GM12864 (cell line): ENCODE results near the gene DEUP1.
A peak's percentile ranks its signal among the peaks of the same experiment; 100 is the strongest.

Experiments used
- DNase-seq: peaks from one replicate; pipeline ENCODE4 v3.0.0-alpha.2; 2011; ENCODE audit warnings: low read depth
- H3K4me3 ChIP-seq: 2 replicates; pipeline ENCODE4 v1.5.1; 2011; ENCODE audit warnings: mild to moderate bottlenecking, low read depth, low read length, control low read depth
- TF ChIP-seq, protein P1 (sequence below): IDR thresholded peaks from 2 replicates; pipeline ENCODE4 v1.5.1; 2011; ENCODE audit warnings: low read depth, mild to moderate bottlenecking, moderate library complexity, low read length, control low read depth, inconsistent platforms; ENCODE audit errors: missing control alignments

The DEUP1 gene

DNA sequence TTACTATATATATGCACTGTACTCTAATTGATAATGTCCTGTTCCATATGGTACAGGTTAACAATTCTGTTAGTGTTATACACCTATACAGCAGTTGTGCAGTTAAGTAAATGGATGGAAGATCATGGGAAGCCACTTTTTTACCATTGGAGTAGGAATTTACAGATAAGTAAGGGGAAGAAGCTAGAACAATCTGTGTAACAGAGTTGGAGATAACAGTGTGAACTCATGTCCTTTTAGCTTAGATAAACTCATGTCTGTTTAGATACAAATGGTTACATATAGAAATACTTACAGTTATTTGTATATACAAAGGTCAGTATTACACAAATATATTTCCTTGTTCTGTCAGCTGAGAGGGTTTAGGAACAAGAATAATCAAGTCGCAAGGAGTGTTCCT, 6.8 kb upstream of the DEUP1 start:
- H3K4me3 ChIP-seq = no peak overlapping the region
- TF ChIP-seq, protein P1, sequence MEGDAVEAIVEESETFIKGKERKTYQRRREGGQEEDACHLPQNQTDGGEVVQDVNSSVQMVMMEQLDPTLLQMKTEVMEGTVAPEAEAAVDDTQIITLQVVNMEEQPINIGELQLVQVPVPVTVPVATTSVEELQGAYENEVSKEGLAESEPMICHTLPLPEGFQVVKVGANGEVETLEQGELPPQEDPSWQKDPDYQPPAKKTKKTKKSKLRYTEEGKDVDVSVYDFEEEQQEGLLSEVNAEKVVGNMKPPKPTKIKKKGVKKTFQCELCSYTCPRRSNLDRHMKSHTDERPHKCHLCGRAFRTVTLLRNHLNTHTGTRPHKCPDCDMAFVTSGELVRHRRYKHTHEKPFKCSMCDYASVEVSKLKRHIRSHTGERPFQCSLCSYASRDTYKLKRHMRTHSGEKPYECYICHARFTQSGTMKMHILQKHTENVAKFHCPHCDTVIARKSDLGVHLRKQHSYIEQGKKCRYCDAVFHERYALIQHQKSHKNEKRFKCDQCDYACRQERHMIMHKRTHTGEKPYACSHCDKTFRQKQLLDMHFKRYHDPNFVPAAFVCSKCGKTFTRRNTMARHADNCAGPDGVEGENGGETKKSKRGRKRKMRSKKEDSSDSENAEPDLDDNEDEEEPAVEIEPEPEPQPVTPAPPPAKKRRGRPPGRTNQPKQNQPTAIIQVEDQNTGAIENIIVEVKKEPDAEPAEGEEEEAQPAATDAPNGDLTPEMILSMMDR = no peak
- DNase-seq = no peak

DNA sequence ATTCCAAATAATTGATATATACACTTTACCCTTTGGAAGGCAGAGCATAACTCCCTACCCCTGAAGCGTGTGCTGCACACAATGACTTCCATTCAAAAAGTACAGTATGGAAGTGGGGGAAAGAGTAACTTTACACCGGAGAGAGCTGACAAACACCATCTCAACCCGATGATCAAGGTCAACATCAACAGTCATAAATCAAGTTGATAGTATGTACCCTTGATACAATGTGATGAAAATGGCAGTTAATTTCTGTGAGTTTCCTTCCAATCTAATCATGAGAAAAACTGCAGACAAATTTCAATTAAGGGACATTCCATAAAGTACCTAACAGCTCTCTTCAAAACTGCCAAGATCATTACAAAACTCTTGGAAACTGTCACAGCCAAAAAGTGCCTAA, 6.0 kb upstream of the DEUP1 start:
- TF ChIP-seq, protein P1 = no peak
- no peak overlapping the region for H3K4me3 ChIP-seq
- DNase-seq = no peak

DNA sequence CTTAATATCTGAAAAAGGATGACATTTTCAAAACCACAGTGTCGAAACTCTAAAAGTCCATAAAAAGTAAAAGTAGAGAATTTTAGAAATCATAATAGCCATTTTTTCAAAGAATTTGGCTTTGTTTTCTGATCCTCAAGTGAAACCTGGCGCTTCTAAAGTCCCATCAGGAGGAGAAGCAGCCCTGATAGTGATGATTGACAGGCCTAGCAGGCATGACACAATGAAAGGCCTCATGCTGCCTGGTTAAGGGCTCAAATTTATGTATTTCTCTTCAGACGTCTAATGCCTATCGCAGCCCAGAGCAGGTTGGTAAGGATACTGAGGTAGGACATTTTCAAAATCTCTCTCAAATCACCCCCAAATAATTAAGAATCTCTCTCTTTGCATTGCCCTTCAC, 3.9 kb upstream of the DEUP1 start:
- no peak for DNase-seq
- H3K4me3 ChIP-seq = no peak overlapping the region
- TF ChIP-seq, protein P1 = no peak

DNA sequence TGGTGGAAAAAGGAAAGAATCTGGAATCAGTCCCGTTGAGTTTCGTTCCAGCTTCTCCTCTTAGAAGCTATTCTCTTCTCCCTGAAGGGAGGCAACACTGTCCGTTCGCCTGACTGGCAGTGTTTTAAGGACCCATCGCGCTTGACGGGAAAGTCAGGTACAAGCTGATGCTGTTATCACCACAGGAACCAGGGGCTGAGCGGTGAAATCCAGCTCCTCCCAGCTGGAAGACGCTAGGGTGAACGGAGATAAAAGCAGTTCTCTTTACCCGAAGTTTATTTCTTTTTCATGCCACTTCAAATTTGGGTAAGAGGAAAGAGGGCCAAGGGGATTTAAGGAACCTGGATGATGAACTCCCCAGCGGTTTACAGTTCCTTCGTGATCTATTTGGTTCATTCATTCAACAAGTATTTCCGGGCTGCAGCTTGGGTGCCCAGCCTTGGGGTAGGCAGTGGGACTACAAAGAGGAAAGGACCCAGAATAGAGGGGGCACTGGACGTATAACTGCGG, 551 bp upstream of the DEUP1 start:
- DNase-seq = no peak
- peak overlapping the region; percentile 8 for H3K4me3 ChIP-seq
- TF ChIP-seq, protein P1 = no peak

DNA sequence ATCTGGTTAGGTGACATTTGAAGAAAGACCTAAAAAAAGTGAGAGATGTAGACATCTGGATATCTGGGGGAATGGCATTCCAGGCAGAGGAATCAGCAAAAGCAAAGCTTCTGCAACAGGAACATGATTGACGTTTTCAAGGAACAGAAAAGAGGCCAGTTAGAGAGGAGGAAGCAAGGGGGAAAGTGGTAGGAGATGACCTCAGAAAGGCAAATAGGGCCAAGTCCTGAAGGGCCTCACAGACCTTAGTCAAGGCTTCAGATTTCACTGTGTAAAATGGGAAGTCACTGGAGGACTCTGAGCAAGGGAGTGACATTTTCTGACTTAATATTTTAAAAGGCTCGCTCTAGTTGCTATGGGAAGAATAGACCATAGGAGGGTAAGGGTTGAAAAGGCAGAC, 9.7 kb downstream of the DEUP1 start:
- TF ChIP-seq, protein P1 = no peak
- no peak for DNase-seq
- H3K4me3 ChIP-seq = no peak overlapping the region

DNA sequence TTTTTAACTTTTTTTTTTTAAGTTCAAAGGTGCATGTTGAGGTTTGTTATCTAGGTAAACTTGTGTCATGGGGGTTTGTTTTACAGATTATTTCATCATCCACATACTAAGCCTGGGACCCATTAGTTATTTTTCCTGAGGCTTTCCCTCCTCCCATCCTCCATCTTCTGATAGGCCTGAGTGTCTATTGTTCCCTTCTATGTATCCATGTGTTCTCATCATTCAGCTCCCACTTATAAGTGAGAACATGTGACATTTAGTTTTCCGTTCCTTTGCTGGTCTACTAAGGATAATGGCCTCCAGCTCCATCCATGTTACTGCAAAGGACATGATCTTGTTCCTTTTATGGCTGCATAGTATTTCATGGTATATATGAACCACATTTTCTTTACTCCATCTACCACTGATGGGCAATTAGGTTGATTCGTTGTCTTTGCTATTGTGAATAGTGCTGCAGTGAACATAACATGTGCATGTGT, 14.4 kb downstream of the DEUP1 start:
- DNase-seq = no peak
- H3K4me3 ChIP-seq = no peak overlapping the region
- TF ChIP-seq, protein P1 = no peak

DNA sequence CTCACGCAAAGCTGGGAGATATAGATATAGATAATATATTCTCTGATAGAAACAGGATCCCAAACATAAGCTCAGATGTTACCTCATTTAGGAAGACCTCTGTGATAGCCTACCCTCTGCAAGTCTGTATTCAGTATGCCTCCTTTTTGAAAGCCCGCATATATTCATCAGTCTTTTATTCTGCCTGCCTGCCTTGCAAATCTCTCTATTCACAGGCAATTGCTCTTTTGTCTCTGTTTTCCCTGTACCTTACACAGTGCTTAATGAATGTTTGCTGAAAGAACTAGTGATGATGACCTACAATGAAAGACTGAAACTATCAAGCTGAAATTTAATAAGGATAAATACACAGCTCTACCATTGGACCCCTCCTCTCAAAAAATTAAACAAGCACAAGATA, 18.4 kb downstream of the DEUP1 start:
- no peak for DNase-seq
- no peak overlapping the region for H3K4me3 ChIP-seq
- TF ChIP-seq, protein P1 = no peak
